ENCODE data around the gene IL1B.

GRCh38 chr2:112790305-112790704 lies 46.3 kb downstream of the IL1B start:
- TF ChIP-seq POLR2AphosphoS5 (IDR thresholded peaks at IDR 0.05; ENCODE audit: borderline replicate concordance, low read depth, low read length) (no peak), EZH2 (IDR thresholded peaks at IDR 0.05) (no peak), FOXP2 (optimal IDR thresholded peaks at IDR 0.05; ENCODE audit: control extremely low read depth, extremely low read length, insufficient read depth) (no peak)

Data from SK-N-MC (cell line).